Common myeloid progenitor, CD34-positive (primary cell): ENCODE results near the gene CCDC127.
"Not testable (repeated sequence)": the region's sequence is repeated elsewhere in the genome, so short reads cannot be mapped to it uniquely, and the experiment has no call there.

ENCODE experiments used
- CTCF ChIA-PET: fragments of 350-600 bp; sonication (Branson Sonifier 250); formaldehyde crosslinking; loops from one replicate; lab custom pipeline; 2021; ENCODE audit warnings: antibody characterized with exemption; lab: Charles Lee
- POLR2A ChIA-PET: fragments of 350-600 bp; sonication (Branson Sonifier 250); formaldehyde crosslinking; loops from one replicate; lab custom pipeline; 2021; ENCODE audit warnings: antibody characterized with exemption; lab: Charles Lee
- DNase-seq, 3 donors: peaks; one replicate each; pipeline versions ENCODE4 v3.0.0 to v3.0.0-alpha.2; 2013
- H3K27ac ChIP-seq, 2 experiments: 1 replicate in 1 of 2; 2 replicates in 1 of 2; pipeline ENCODE4 v1.7.0; 2013; ENCODE audit warnings: inconsistent platforms in 2 of 2, low read length in 2 of 2, mild to moderate bottlenecking in 2 of 2, low read depth in 1 of 2, moderate library complexity in 1 of 2; ENCODE audit not compliant: severe bottlenecking in 2 of 2, insufficient read depth in 1 of 2, poor library complexity in 1 of 2
- H3K27me3 ChIP-seq, 5 experiments: replicated peaks in 2 of 5; 1 replicate in 3 of 5; 2 replicates in 2 of 5; pipeline versions ENCODE4 v1.6.1 to v1.7.0; 2013; ENCODE audit warnings: low read length in 4 of 5, mild to moderate bottlenecking in 2 of 5, moderate library complexity in 2 of 5, inconsistent platforms in 1 of 5; ENCODE audit not compliant: insufficient read depth in 5 of 5, control insufficient read depth in 4 of 5
- H3K36me3 ChIP-seq, 4 experiments: 1 replicate in 2 of 4; 2 replicates in 2 of 4; pipeline versions ENCODE4 v1.6.1 to v1.7.0; 2013; ENCODE audit warnings: low read length in 3 of 4, control low read depth in 1 of 4, mild to moderate bottlenecking in 1 of 4; ENCODE audit not compliant: control insufficient read depth in 4 of 4, insufficient read depth in 4 of 4
- H3K4me1 ChIP-seq, 4 experiments: 1 replicate in 3 of 4; 2 replicates in 1 of 4; pipeline versions ENCODE4 v1.6.1 to v1.7.1; 2013; ENCODE audit warnings: low read length in 3 of 4, mild to moderate bottlenecking in 3 of 4, control low read depth in 1 of 4, inconsistent platforms in 1 of 4, moderate library complexity in 1 of 4; ENCODE audit not compliant: control insufficient read depth in 4 of 4, insufficient read depth in 4 of 4; ENCODE audit errors: control extremely low read depth in 1 of 4
- H3K4me3 ChIP-seq, 7 experiments: 1 replicate in 4 of 7; 2 replicates in 3 of 7; pipeline versions ENCODE4 v1.5.1 to v1.7.0; 2013; ENCODE audit warnings: mild to moderate bottlenecking in 7 of 7, low read length in 6 of 7, moderate library complexity in 6 of 7, inconsistent platforms in 2 of 7, low read depth in 2 of 7, control low read depth in 1 of 7; ENCODE audit not compliant: insufficient read depth in 4 of 7, control insufficient read depth in 1 of 7; ENCODE audit errors: extremely low read depth in 1 of 7
- H3K9me3 ChIP-seq, 5 experiments: 1 replicate in 4 of 5; 2 replicates in 1 of 5; pipeline versions ENCODE4 v1.6.1 to v1.7.1; 2013; ENCODE audit warnings: low read length in 4 of 5, mild to moderate bottlenecking in 2 of 5, inconsistent platforms in 1 of 5, low read depth in 1 of 5, moderate library complexity in 1 of 5; ENCODE audit not compliant: control insufficient read depth in 4 of 5, insufficient read depth in 2 of 5; ENCODE audit errors: control extremely low read depth in 1 of 5
- WGBS: methylation state at CpG from one replicate; pipeline ENCODE4 v1.1.5; 2013; ENCODE audit not compliant: insufficient coverage; 5-methylcytosine and 5-hydroxymethylcytosine counted together

Gene CCDC127

DNA sequence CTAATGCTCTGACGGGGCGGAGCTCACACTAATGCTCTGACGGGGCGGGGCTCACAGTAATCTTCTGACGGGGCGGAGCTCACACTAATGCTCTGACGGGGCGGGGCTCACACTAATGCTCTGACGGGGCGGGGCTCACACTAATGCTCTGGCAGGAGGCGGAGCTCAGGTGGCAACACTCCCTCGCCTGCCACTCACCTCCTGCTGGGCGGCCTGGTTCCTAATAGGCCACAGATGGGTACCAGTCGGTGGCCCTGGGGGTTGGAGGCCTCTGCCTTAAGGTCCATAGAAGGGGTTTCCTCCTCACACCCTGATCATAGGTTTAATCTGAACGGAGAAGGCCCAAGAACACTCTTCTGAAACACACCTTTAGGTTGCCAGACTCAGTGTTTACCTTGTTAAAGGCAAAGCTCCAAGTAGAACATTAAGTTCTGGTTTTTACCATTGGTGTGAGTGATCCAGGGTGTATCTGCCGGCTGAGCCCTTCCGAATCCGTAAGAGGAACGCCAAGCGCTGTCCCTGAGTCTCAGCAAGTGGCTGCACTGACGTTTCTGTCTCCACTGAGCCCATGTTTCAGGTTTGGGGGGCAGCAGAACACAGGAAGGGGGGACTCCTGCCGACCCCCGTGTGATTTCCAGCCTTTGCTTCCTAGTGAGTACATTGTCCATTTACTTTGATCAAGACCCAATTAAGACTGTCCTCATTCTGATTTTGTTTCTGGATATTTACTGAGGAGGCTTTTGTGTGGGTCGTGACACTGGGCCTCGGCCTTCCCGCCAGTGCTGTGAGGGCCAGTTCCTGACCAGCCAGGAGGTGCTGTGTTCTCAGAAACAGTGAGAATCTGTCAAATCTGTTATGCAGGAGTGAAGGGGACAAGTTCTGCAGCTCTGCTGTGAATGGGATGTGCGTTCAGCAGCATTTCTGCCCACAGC is 51.2 kb downstream of the CCDC127 start:
- WGBS = 93% methylated on average over 17 of the region's 27 CpGs
- Histone ChIP-seq H3K4me3 (no peak overlapping the region), H3K27me3 (peaks cover 0 to 3% (median under 1%) of the 10 kb centered on the region in 5 experiments), H3K9me3 (no peaks in the 10 kb centered on the region), H3K36me3 (no peaks in the 10 kb centered on the region), H3K4me1 (peaks cover 0 to 3% (median 0%) of the 10 kb centered on the region in 4 experiments), H3K27ac (no peak overlapping the region)
- POLR2A ChIA-PET = no interaction called here
- no peak for DNase-seq
- CTCF ChIA-PET = no interaction called here

DNA sequence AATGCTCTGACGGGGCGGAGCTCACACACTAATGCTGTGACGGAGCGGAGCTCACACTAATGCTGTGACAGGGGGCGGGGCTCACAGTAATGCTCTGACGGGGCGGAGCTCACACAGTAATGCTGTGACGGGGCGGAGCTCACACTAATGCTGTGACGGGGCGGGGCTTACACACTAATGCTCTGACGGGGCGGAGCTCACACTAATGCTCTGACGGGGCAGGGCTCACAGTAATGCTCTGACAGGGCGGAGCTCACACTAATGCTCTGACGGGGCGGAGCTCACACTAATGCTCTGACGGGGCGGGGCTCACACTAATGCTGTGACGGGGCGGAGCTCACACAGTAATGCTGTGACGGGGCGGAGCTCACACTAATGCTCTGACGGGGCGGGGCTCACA is 53.2 kb downstream of the CCDC127 start:
- H3K36me3 ChIP-seq, H3K9me3 ChIP-seq, H3K4me3 ChIP-seq, H3K27ac ChIP-seq, DNase-seq, H3K4me1 ChIP-seq, H3K27me3 ChIP-seq, CTCF ChIA-PET, POLR2A ChIA-PET: not testable (repeated sequence)
- 89% methylated on average over 5 of the region's 25 CpGs for WGBS

GRCh38 chr5:164244-164643 is 53.7 kb downstream of the CCDC127 start:
- ChIA-PET POLR2A (no interaction called here), CTCF (no interaction called here)
- Histone ChIP-seq H3K9me3 (no peaks in the 10 kb centered on the region), H3K27ac (no peak overlapping the region), H3K4me1 (peaks cover 0 to 11% (median 10%) of the 10 kb centered on the region in 4 experiments), H3K4me3 (no peak overlapping the region), H3K36me3 (no peaks in the 10 kb centered on the region), H3K27me3 (peaks cover 0 to 10% (median 5%) of the 10 kb centered on the region in 5 experiments)
- 88% methylated on average over 13 of the region's 14 CpGs for WGBS
- no peak for DNase-seq

- no peak for DNase-seq
- H3K9me3 ChIP-seq = no peaks in the 10 kb centered on the region
- CTCF ChIA-PET = no interaction called here
- WGBS = 90% methylated on average over 10 of the region's 13 CpGs
- peaks cover 0 to 10% (median 5%) of the 10 kb centered on the region in 5 experiments for H3K27me3 ChIP-seq
- no peak overlapping the region for H3K4me3 ChIP-seq
- H3K27ac ChIP-seq = no peak overlapping the region
- peaks cover 0 to 15% (median 14%) of the 10 kb centered on the region in 4 experiments for H3K4me1 ChIP-seq
- H3K36me3 ChIP-seq = no peaks in the 10 kb centered on the region
- POLR2A ChIA-PET = no interaction called here
Observed at GRCh38 chr5:163841-164240, 54.1 kb downstream of the CCDC127 start.

- CTCF ChIA-PET = no interaction called here
- POLR2A ChIA-PET = no interaction called here
- Histone ChIP-seq H3K9me3 (no peaks in the 10 kb centered on the region), H3K4me3 (no peak overlapping the region), H3K27me3 (peaks cover 0 to 10% (median 5%) of the 10 kb centered on the region in 5 experiments), H3K27ac (no peak overlapping the region), H3K36me3 (no peaks in the 10 kb centered on the region), H3K4me1 (peaks cover 0 to 20% (median 18%) of the 10 kb centered on the region in 4 experiments)
- 98% methylated on average over 7 of the region's 7 CpGs for WGBS
- DNase-seq = no peak
Observed at GRCh38 chr5:163338-163620, 54.7 kb downstream of the CCDC127 start.

DNA sequence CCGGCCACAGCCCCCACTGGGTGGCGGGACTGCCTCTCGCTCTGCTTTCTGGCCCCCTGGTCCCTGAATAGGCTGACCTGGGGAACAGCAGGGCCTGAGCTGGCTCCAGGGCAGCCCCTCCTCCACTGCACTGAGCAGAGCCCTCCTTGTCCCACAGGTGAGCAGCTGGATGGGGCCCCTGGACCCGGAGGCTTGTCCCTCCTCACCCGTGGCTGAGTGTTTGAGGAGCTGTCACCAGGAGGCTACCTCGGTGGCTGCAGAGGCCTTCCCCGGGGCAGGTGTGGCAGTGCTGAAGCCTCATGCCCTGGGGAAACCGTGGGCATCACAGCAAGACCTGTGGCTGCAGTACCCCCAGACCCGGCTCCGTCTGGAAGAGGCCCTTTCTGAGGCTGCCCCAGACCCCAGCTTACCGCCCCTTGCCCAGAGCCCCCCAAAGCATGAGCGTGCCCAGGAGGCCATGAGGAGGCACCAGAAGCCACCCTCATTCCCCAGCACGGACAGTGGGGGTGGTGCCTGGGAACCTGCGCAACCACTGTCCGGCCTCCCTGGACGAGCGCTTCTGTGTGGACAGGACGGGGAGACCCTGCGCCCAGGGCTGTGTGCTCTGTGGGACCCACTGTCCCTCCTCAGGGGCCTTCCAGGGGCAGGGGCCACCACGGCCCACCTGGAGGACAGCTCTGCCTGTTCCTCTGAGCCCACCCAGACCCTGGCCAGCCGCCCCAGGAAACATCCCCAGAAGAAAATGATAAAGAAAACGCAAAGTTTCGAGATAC is 55.2 kb downstream of the CCDC127 start:
- H3K4me3 ChIP-seq = no peak overlapping the region
- H3K4me1 ChIP-seq = peaks cover 0 to 21% (median 19%) of the 10 kb centered on the region in 4 experiments
- WGBS = 96% methylated on average over 21 of the region's 23 CpGs
- H3K36me3 ChIP-seq = no peaks in the 10 kb centered on the region
- CTCF ChIA-PET = no interaction called here
- POLR2A ChIA-PET = no interaction called here
- peaks cover 0 to 10% (median 5%) of the 10 kb centered on the region in 5 experiments for H3K27me3 ChIP-seq
- H3K9me3 ChIP-seq = no peaks in the 10 kb centered on the region
- no peak overlapping the region for H3K27ac ChIP-seq
- no peak for DNase-seq

DNA sequence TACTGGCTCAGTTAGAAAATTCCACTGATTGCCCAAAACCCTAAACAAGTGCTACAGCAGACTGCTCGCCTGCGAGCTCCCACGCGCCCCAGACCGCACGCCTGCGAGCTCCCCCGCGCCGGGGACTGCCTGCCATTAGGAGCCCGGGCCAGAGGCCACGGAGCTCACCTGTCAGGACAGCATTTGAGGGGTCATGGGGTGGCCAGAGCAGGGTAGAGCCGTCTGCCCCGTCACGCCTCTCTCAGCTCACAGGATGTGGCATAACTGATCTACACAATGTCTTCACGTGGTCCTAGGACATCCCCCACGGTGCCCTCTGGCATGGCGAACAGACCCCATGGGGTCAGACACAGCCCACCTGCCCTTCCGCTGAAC is 55.8 kb downstream of the CCDC127 start:
- CTCF ChIA-PET = no interaction called here
- Histone ChIP-seq H3K9me3 (no peaks in the 10 kb centered on the region), H3K4me3 (no peak overlapping the region), H3K4me1 (peaks cover 0 to 21% (median 19%) of the 10 kb centered on the region in 4 experiments), H3K27ac (no peak overlapping the region), H3K27me3 (peaks cover 0 to 12% (median 5%) of the 10 kb centered on the region in 5 experiments), H3K36me3 (no peaks in the 10 kb centered on the region)
- 87% methylated on average over 14 of the region's 19 CpGs for WGBS
- no peak for DNase-seq
- POLR2A ChIA-PET = no interaction called here
